Right lobe of liver (tissue), 6 donors: Measurements from ENCODE around the gene PRR20D. TPM values are rescaled to one million over a fixed set of nuclear protein-coding genes. Genes with fewer than 3 reads are reported as not detected.
"Not testable (repeated sequence)": the region's sequence is repeated elsewhere in the genome, so short reads cannot be mapped to it uniquely, and the experiment has no call there.

Experiments
- ATAC-seq, 4 donors: fragments of 200-7000 bp; cut with Tn5 transposase; one replicate each; pipeline ENCODE4 v1.9.1; 2020; ENCODE audit warnings: mild to moderate bottlenecking in 4 of 4, moderate library complexity in 4 of 4
- DNase-seq, 3 donors: peaks; one replicate each; pipeline ENCODE4 v3.0.0-alpha.2; 2020
- H3K27ac ChIP-seq, 3 donors: fragments of 200-600 bp; one replicate each; pipeline ENCODE4 v1.8.0; 2022
- H3K27me3 ChIP-seq, 2 donors: fragments of 200-600 bp; one replicate each; pipeline ENCODE4 v1.8.0; 2022
- H3K36me3 ChIP-seq, 4 donors: fragments of 200-600 bp; sonication (generic) in 1 of 4; one replicate each; pipeline versions ENCODE4 v1.5.1 to v1.8.0; 2017 to 2022; ENCODE audit warnings: control low read depth in 1 of 4
- H3K4me1 ChIP-seq, 4 donors: fragments of 200-600 bp; sonication (generic) in 1 of 4; one replicate each; pipeline versions ENCODE4 v1.5.1 to v1.8.0; 2017 to 2022; ENCODE audit warnings: control low read depth in 1 of 4
- H3K4me3 ChIP-seq, 3 donors: fragments of 200-600 bp; one replicate each; pipeline ENCODE4 v1.8.0; 2022
- H3K9me3 ChIP-seq, 4 donors: fragments of 200-600 bp; sonication (generic) in 1 of 4; one replicate each; pipeline versions ENCODE4 v1.5.1 to v1.8.0; 2017 to 2022; ENCODE audit warnings: control low read depth in 1 of 4
- POLR2A ChIP-seq: fragments of 450-650 bp; IDR thresholded peaks from one replicate; pipeline ENCODE4 v1.6.1; 2017; ENCODE audit warnings: antibody characterized with exemption, mild to moderate bottlenecking
- WGBS: methylation state at CpG from one replicate; pipeline ENCODE4 v1.1.6; 2018; ENCODE audit warnings: low coverage, low lambda C conversion rate; ENCODE audit not compliant: insufficient coverage; ENCODE audit errors: missing lambda C conversion rate; 5-methylcytosine and 5-hydroxymethylcytosine counted together
- intact Hi-C, 2 donors: fragments of 100-400 bp; cut with DNase I; formaldehyde crosslinking; loops; one replicate each; pipeline versions ENCODE4 v1.11.2 to v1.14.1; 2022
- total RNA-seq, 6 experiments: library from RNA; depleted of rRNA in 2 of 6; stranded (reverse); fragments of >200 nt in 2 of 6; fragmentation: NEBNext Ultra II Directional in 3 of 6; extraction: Animal tissue kit (Norgen Biotek cat#: 25700) in 3 of 6; gene quantifications; one replicate each; pipeline versions ENCODE4 v1.1.0 to v1.2.4, GENCODE V29; 2016 to 2023
- TF ChIP-seq, protein P1 (sequence below), 4 donors: fragments of 200-600 bp in 3 of 4; fragments of 450-650 bp in 1 of 4; IDR thresholded peaks; one replicate each; pipeline versions ENCODE4 v1.5.1 to v1.8.0; 2016 to 2022; ENCODE audit warnings: antibody characterized with exemption in 4 of 4, mild to moderate bottlenecking in 2 of 4
- donor health status: DM: no; HTN: yes; CAD: no.
- donor health status: DM: no; HTN: no; CAD: no.
- donor health status: DM: no; HTN: no; CAD: no.
- donor health status: DM: no; HTN: yes; CAD: no.
- donor health status: DM: no; HTN: yes; CAD: no.

Gene PRR20D
- total RNA-seq, 6 experiments from 2014 or later: not detected

DNA sequence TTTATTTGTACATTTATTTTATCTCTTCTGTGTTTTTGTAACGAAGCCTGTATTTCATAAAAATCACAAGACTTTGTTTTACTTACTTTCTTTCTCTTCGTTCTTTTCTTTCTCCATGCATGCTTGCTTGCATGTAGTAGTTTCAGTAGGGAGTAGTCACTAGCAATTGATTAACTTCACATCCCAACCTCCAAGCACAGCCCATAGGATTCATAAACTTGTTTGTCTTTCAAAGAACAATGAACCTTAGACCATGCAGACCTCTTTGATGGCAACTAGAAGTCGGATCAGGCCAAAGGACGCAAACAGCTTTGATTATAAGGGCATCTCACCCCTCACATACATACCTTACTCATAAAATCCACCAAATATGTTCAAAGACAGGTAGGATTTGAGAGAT, 22.8 kb upstream of the PRR20D start:
- 11% methylated on average over 4 of the region's 4 CpGs for WGBS
- DNase-seq (no peak), ATAC-seq (peak; percentile 93 to 98 (median 96))
- peak overlapping the region in 2 of 3 donors; percentile 32 to 36 for H3K4me3 ChIP-seq
- no peaks in the 10 kb centered on the region for H3K27me3 ChIP-seq
- no peak for TF ChIP-seq POLR2A
- TF ChIP-seq, protein P1, sequence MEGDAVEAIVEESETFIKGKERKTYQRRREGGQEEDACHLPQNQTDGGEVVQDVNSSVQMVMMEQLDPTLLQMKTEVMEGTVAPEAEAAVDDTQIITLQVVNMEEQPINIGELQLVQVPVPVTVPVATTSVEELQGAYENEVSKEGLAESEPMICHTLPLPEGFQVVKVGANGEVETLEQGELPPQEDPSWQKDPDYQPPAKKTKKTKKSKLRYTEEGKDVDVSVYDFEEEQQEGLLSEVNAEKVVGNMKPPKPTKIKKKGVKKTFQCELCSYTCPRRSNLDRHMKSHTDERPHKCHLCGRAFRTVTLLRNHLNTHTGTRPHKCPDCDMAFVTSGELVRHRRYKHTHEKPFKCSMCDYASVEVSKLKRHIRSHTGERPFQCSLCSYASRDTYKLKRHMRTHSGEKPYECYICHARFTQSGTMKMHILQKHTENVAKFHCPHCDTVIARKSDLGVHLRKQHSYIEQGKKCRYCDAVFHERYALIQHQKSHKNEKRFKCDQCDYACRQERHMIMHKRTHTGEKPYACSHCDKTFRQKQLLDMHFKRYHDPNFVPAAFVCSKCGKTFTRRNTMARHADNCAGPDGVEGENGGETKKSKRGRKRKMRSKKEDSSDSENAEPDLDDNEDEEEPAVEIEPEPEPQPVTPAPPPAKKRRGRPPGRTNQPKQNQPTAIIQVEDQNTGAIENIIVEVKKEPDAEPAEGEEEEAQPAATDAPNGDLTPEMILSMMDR (IDR thresholded peaks at IDR 0.05): no peak
- H3K4me1 ChIP-seq: peaks cover 0 to 9% (median 3%) of the 10 kb centered on the region in 4 donors
- no peaks in the 10 kb centered on the region for H3K9me3 ChIP-seq
- H3K36me3 ChIP-seq: no peaks in the 10 kb centered on the region
- H3K27ac ChIP-seq: peak overlapping the region in 2 of 3 donors; percentile 30 to 68
- intact Hi-C loops: no loop called here

DNA sequence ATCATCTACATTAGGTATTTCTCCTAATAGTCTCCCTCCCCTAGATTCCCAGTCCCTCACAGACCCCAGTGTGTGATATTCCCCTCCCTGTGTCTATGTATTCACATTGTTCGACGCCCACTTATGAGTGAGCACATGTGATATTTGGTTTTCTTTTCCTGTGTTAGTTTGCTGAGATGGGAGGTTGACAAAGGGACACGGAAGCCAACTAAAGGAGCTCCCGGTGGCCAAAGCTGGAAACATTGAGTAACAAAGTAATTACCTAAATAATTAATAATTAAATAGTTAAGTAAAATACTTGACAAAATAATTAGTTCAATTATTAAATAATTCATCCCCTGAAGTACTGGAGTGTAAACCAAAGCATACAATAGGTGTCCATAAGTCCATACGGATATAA, 21.4 kb upstream of the PRR20D start:
- Histone ChIP-seq H3K4me3 (no peak overlapping the region), H3K9me3 (no peaks in the 10 kb centered on the region), H3K4me1 (peaks cover 0 to 9% (median 3%) of the 10 kb centered on the region in 4 donors), H3K36me3 (no peaks in the 10 kb centered on the region), H3K27me3 (no peaks in the 10 kb centered on the region), H3K27ac (no peak overlapping the region)
- WGBS: 80% methylated on average over 5 of the region's 5 CpGs
- TF ChIP-seq, protein P1 (IDR thresholded peaks at IDR 0.05): no peak
- TF ChIP-seq POLR2A: no peak
- intact Hi-C loops: no loop called here
- ATAC-seq: no peak
- no peak for DNase-seq

DNA sequence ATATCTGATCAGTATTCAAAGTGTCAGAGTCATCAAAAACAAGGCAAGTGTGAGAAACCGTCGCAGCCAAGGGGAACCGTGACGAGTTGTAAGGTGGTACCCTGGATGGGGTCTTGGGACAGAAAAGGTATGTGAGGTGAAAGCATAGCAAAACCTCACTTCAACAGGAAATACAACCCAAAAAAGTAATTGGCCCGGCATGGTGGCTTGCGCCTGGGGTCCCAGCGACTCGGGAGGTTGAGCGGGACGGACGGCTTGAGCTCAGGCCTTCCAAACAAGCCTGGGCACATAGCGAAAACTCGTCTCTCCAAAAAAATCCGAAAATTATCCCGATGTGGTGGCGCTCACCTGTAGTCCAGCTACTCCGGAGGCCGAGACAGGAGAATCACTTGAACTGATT, 20.7 kb upstream of the PRR20D start:
- no CpG with 5 or more reads among the region's 18 CpGs for WGBS
- H3K4me1 ChIP-seq, H3K4me3 ChIP-seq, DNase-seq, H3K9me3 ChIP-seq, H3K27ac ChIP-seq, ATAC-seq, H3K36me3 ChIP-seq, intact Hi-C loops, H3K27me3 ChIP-seq: not testable (repeated sequence)

DNA sequence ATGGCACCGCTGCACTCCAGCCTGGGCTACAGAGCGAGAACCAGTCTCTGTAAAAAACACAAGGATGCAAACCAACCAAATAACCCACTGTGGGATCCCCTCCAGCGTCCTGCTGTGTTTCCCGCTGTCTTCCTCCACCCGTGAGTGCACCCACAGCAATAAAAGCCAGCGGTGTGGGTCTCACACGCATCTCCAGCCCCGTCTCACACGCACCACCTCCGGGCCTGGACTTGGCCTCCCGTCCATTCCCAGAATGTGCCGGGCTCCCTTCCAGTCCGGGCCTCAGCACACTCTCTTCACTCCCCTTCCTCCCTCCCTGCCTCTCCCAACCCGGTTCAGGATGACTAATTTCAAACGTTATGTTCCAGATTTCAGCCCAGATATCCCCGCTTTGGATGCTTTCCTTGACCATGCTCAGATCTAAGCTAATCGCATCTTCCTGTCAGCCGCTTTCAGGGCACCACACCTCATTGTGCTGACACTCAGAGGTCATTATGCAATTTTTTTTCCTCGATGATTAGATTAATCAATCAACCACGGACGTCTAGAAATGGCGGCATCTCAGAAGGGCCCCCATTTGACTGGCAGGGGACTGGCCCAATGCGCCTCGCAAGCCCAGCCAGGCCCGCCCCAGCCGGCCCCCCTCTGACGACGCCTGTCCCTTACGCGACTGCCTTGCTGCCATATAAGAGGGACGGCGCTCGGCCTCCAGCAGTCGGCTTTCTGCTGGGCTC, 20.0 kb upstream of the PRR20D start, which contains the start of gene PRR20A:
TSS of gene PRR20A (plus strand) at position 684 of the 734 bp plus-strand sequence. CDS start 387 bp downstream, outside the sequence.
- DNase-seq, H3K9me3 ChIP-seq, H3K4me3 ChIP-seq, H3K27me3 ChIP-seq, intact Hi-C loops, ATAC-seq, H3K36me3 ChIP-seq, H3K27ac ChIP-seq, H3K4me1 ChIP-seq: not testable (repeated sequence)
- WGBS: 100% methylated on average over 4 of the region's 34 CpGs

DNA sequence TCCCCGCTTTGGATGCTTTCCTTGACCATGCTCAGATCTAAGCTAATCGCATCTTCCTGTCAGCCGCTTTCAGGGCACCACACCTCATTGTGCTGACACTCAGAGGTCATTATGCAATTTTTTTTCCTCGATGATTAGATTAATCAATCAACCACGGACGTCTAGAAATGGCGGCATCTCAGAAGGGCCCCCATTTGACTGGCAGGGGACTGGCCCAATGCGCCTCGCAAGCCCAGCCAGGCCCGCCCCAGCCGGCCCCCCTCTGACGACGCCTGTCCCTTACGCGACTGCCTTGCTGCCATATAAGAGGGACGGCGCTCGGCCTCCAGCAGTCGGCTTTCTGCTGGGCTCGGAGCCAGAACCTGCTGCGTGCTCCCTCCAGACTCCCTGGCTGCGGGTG, 13.2 kb upstream of the PRR20D start, which contains the start of gene PRR20B:
TSS of gene PRR20B (plus strand) at position 301 of the 400 bp plus-strand sequence. CDS start 387 bp downstream, outside the sequence.
- H3K4me3 ChIP-seq, DNase-seq, H3K4me1 ChIP-seq, H3K9me3 ChIP-seq, H3K27ac ChIP-seq, ATAC-seq, H3K36me3 ChIP-seq, intact Hi-C loops, H3K27me3 ChIP-seq: not testable (repeated sequence)
- no CpG with 5 or more reads among the region's 22 CpGs for WGBS

DNA sequence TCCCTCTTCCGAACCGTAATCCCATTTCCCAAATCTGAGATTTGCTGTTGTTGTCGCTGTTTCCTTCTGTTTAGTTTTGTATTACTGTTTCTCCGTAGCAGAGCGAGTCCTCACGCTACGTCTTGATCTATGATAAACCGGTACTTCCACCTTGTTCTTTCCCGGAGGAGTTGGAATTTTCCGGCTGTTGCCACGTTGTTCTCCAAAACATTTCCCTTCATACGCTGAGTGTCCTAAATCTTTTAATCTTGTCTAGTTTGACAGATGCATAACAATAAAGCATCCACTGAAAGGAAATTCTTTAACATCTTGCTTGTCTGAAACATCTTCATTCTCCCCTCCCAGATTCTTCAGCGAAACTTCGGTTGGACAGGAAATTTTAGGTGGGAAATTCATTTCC, 12.3 kb upstream of the PRR20D start:
- H3K27ac ChIP-seq, intact Hi-C loops, H3K9me3 ChIP-seq, H3K4me1 ChIP-seq, H3K4me3 ChIP-seq, DNase-seq, H3K36me3 ChIP-seq, ATAC-seq, H3K27me3 ChIP-seq: not testable (repeated sequence)
- 92% methylated on average over 9 of the region's 14 CpGs for WGBS

DNA sequence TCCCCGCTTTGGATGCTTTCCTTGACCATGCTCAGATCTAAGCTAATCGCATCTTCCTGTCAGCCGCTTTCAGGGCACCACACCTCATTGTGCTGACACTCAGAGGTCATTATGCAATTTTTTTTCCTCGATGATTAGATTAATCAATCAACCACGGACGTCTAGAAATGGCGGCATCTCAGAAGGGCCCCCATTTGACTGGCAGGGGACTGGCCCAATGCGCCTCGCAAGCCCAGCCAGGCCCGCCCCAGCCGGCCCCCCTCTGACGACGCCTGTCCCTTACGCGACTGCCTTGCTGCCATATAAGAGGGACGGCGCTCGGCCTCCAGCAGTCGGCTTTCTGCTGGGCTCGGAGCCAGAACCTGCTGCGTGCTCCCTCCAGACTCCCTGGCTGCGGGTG, 6.7 kb upstream of the PRR20D start, which contains the start of gene PRR20C:
TSS of gene PRR20C (plus strand) at position 301 of the 400 bp plus-strand sequence. CDS start 387 bp downstream, outside the sequence.
- WGBS: no CpG with 5 or more reads among the region's 22 CpGs
- DNase-seq, H3K4me1 ChIP-seq, H3K36me3 ChIP-seq, H3K9me3 ChIP-seq, H3K4me3 ChIP-seq, ATAC-seq, intact Hi-C loops, H3K27ac ChIP-seq, H3K27me3 ChIP-seq: not testable (repeated sequence)

DNA sequence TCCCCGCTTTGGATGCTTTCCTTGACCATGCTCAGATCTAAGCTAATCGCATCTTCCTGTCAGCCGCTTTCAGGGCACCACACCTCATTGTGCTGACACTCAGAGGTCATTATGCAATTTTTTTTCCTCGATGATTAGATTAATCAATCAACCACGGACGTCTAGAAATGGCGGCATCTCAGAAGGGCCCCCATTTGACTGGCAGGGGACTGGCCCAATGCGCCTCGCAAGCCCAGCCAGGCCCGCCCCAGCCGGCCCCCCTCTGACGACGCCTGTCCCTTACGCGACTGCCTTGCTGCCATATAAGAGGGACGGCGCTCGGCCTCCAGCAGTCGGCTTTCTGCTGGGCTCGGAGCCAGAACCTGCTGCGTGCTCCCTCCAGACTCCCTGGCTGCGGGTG, 6.5 kb downstream of the PRR20D start, which contains the start of gene PRR20E:
TSS of gene PRR20E (plus strand) at position 301 of the 400 bp plus-strand sequence. CDS start 387 bp downstream, outside the sequence.
- H3K27me3 ChIP-seq, H3K4me3 ChIP-seq, H3K4me1 ChIP-seq, ATAC-seq, H3K36me3 ChIP-seq, DNase-seq, H3K9me3 ChIP-seq, intact Hi-C loops, H3K27ac ChIP-seq: not testable (repeated sequence)
- no CpG with 5 or more reads among the region's 22 CpGs for WGBS
